Uterine smooth muscle cell (primary cell): ENCODE data around the gene SSX2IP. TPM values are rescaled to one million over a fixed set of nuclear protein-coding genes. Genes with fewer than 3 reads are reported as not detected.

Experiments used
- total RNA-seq: library from RNA; depleted of rRNA; stranded (reverse); fragments of >200 nt; gene quantifications from 2 replicates; pipeline ENCODE4 v1.2.3, GENCODE V29; 2014

SSX2IP gene
- 58.5 and 83.6 TPM in 2 replicates for total RNA-seq

GRCh38 chr1:84690397-84691121, at the start of gene SSX2IP:
Gene SSX2IP, minus strand, starts transcription at chr1:84690461. Its CDS starts 19,242 bp downstream, at chr1:84671219.

Other genes starting within 250 kb of the SSX2IP start
- 32.7 and 44.7 TPM in 2 replicates for gene RPF1, start 211.2 kb downstream of the SSX2IP start, total RNA-seq
- gene SPATA1, start 184.1 kb downstream of the SSX2IP start, total RNA-seq: 0.37 and 1.1 TPM in 2 replicates
- 11.4 and 15.4 TPM in 2 replicates for gene GNG5, start 183.9 kb downstream of the SSX2IP start, total RNA-seq
- 11.6 and 16.4 TPM in 2 replicates for gene CTBS, start 116.0 kb downstream of the SSX2IP start, total RNA-seq
- gene LPAR3, start 202.7 kb upstream of the SSX2IP start, total RNA-seq: 16.7 and 24.3 TPM in 2 replicates